HG03469 (cell line): Measurements from ENCODE around the gene MELTF.

ENCODE experiments used
- ATAC-seq: cut with Tn5 transposase; IDR thresholded peaks from one replicate; pipeline ENCODE4 v1.9.1; 2021; ENCODE audit warnings: mild to moderate bottlenecking, moderate library complexity, moderate number of reproducible peaks; ENCODE audit not compliant: unreplicated experiment

Gene MELTF

DNA sequence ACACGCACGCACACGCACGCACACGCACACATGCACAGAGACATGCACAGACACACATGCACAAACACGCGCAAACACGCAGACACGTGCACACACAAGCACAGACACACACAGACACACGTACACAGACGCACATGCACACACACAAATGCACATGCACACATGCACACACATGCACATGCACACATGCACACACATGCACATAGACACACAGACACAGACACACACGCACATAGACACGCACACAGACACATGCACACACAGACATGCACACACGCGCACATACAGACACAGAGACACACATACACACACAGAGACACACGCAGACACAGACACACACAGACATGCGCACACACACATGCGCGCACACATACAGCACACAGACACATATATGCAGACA is 34.6 kb downstream of the MELTF start:
- ATAC-seq: no peak

DNA sequence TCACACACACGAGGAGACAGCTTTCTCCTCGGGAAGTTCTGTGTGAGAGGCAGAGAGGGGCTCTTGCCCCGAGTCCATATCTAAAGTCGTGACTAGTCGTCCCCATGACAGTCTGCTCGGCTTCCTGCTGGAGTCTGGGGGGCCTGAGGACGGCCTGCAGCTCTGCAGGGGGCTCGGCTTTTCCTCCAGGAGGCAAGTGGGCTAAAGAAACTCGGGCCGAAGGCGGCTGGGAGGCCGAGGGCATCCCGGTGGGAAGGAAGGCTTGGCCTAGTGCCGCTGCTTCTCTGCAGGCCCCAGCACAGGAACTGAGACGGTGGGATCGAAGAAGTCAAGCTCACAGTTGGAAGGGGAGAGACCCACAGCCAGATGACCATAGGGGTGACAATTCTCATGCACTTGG is 35.6 kb downstream of the MELTF start:
- ATAC-seq: no peak

DNA sequence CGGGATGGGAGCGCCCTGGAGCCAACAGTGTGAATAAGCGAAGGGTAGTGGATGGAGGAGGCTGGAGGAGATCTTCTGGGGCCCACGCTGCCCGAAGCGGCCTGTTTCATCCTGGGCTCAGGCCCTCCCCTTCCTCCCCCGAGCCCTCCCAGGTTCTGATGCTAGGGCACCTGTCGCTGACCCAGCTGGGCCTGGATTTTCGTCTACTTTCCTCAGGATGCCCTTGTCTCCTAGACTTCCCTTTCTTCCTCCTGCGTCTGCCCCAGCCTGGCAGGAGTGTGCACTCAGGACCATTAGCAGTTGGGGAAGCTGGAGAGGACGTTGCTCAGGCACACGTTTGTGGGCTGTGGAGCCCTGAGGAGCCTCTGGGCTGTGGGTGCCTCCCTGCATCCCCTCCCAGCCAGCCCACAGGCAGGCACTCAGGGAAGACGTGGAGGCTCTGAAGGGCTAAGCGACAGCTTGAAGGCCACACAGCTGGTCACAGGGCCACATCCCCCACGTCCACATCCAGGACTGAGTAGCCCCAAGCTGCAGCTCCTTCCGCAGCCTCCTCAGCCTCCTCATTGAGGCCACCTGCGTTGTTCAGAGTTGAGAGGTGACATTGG is 37.1 kb downstream of the MELTF start:
- no peak for ATAC-seq

DNA sequence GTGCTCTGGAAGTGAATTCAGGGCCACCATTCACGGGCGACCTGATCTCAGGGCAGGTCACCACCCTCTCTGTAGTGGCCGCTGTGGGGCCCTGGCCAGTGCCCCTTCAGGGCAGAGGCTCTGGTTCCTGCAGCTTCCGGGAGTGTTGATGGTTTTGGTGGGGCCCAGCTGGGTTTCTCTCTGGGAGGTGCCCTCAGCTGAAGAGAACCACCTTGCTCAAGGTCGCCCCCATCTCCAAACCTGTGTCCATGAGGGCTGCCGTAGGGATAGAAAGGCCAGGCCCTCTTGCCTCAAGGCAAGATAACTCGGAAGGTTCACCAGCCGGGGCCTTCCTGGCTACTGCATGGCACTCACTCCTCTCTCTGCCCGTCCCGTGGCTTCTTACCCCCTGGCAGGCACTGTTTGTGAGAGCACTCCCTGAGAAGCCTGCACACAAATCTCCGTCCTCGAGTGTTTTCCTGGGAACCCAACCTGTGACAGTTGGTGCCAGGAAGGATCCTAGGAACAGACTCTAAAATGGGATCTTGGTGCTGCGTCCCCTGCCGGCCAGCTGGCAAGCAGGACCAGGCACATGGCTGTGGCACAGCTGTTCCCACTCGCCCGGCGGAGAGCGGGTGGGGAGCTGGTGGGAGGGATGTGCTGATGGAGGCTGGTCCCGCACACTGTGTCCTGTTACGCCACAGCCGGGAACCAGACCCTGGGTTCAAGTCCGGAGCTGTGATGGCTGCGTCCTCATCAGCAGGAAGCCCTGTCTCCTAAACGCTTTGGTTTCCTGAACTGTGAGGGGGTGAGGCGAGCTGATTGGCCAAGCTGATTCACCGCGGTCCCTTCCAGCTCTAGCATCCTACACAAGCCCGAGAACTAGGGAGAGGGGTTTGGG is 37.8 kb downstream of the MELTF start:
- no peak for ATAC-seq

DNA sequence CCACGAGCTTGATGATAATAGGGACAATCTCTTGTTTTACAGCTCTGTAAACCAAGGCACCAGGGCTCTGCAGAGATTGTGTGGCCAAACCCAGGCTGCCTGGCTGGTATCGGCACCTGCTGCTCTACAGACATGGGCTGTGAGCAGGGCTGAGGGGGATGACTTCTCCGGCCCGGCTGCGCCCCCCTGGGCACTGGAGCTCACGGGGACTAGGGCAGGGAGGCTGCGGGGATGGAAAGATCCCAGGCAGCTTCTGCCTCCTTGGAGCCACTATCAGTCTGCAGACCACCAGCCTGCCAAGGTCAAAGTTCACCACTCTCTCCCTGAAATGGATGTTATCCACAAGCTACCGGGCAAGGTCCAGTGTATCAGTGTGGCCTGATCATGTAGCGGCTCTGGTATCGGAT is 39.0 kb downstream of the MELTF start:
- ATAC-seq: no peak

DNA sequence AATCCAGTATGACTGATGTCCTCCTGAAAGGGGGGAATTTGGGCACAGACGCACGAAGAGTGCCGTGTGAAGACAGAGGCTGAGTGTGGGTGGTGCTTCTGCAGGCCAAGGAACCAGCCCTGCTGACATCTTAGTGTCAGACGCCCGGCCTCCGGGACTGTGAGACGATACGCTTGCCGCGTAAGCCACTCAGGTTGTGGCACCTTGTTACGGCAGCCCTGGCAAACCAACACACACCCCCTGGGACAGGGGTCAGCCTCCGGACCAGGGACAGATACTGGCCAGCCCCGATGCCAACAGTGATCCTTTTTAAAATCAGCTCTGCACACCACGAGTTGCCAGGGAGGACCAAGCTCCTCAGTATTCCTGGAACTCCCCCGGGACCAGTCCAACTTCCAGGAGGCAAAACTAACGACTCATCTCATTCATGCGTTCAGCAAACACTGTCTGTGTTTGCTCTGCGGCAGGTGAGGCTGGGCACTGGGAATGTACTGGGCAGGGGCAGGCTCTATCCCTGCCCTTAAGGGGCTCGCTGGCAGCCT is 39.8 kb downstream of the MELTF start:
- ATAC-seq: no peak

DNA sequence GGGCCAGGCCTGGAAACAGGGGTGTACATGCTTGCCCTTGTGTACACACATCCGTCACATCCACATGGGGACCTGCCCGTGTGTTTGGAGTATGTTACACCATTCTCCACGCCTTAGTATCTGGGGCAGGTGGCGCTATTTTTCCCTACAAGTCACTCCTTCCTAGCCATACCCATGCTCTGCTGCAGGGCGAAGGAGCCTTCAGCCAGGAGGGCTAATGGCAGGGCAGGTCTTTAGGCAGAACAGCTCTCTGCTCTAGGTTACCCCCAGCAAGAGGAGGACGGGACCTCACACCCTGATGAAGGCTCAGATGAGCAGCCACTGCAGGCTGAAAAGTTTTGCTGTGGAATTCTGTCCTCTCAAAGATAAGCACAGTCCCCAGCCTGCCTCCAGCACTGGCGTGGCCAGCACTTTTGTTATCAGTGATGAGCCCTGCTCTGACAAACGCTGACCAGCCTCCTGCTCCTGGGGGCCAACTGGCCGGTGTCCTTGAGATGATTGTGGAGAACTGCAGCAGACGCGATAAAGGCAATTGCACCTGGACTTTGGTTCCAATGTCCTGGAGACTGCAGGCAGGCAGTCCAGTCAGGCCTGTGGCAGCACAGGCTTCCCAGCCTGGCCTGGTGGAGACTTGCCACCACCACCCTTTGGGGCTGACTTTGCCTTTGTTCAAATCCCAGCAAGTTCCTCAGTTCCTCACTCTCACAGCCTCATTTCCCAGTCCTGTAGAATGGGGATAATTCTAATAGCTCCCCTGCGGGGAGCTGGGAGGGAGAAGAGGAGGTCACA is 41.2 kb downstream of the MELTF start:
- ATAC-seq: no peak

DNA sequence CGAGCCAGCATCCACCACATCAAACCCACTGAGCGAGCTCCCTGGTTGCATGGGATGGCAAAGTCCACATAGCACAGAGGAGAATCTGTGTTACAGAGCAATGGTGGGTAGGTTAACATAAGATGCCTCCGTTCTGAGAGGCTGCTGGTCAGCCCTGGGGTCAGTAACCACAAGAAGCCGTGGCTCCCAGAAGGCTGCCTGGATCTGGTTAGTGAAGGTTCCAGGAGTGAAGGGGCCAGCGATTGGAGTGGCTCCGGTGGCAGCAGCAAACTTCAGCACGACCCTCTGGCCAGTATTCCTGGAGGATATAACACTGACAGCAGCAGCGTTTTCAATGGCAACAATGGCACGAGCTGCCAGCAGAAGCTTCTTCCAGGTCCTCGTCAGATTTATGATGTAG is 42.6 kb downstream of the MELTF start:
- no peak for ATAC-seq

DNA sequence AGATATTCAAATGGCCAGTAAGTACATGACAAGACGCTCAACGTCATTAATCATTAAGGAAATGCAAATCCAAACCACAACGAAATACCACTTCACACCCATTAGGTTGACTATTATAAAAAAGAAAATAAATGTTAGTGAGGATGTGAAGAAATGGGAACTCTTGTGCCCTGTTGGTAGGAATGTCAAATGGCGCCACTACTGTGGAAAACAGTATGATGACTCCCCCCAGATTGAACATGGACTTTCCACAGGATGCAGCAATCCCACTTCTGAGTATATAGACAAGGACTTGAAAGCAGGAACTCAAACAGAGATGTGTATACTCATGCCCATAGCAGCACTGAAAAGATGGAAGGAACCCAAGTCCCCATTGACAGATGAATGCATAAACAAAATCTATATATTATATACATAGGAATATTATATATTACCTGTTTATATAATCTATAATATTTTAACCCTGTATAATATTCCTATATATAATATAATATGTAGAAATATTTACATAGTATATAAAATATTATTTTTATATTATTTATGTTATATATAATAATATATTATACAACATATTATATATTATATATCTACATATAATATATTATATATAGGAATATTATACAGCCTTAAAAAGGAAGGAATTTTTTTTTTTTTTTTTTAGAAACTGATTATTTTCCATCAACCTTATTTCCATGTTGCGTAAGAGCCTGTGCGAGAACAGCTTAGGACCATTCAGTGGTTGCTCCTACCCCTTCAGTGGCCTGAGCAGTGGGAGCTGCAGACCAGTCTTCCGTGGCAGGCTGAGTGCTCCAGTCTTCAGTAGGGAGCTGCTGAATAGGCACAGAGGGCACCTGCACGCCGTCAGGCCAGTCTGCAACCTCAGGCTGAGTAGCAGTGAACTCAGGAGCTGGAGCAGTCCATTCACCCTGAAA is 43.4 kb downstream of the MELTF start:
- ATAC-seq: no peak

DNA sequence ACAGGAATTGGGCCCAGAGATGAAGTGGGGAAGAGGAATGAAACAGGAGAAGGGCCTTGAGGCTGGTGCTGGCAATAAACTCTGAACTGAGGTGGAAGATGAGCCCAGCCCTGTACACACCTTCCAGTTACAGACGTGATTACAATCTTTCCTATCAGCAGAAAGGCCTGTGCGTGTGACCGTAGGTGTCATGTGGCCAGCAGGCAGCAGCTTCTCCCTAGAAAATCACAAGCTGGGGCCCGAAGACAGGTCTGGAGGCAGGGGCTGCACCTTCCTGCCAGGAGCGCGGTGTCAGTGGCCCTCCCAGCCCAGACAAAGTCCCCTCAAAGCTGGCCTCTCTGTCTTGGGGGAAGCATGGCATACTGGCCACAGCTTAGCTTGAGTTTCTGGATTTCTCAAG is 44.3 kb downstream of the MELTF start:
- ATAC-seq: no peak

DNA sequence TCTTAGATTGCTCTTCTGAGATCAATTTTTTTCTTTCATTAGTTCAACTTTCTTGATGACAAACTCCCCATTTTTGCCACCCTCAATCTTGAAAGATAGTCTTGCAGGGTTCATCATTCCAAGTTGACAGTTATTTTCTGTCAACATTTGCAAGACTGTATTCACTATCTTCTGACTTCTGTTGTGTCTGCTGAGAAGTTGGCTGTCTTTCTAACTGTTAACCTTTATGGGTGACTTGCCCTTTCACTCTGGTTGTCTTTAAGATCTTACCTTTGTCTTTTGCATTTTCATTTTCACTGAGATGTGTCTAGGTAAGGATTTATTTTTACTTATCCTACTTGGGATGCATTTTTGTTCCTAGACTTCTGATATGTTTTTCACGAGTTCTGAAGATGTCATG is 46.4 kb downstream of the MELTF start:
- ATAC-seq: no peak

DNA sequence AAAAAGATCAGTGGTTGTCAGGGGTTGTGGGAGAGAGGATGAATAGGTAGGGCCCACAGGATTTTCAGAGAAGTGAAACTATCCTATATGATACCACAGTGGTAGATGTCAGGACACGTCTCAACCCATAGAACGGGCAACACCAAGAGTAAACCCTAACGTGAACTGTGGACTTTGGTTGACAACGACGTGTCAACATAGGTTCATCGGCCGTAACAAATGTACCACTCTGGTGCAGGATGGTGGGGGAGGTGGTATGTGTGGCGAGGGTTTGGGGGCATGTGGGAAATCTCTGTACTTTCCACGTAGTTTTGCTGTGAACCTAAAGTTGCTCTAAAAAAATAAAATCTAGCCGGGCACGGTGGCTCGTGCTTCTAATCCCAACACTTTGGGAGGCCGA is 48.0 kb downstream of the MELTF start:
- ATAC-seq: no peak

DNA sequence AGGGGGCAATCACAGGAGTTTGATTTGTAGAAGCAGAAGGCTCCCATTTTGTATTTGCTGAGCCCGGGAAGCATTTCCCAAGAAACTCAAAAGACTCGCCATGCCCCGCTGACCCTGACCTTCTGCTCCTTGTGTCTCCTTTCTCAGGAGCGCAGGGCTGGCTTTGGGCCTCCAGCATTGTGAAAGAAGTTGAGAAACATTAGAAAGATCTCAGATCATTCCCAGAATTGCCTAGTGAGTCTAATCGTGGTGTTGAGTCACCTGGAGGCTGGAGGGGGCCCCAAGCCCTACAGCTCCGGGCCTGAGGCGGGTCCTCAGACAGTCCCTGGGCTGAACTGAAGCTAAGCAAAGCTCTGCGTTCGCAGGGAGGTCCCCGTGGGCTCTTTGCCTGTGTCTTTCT is 50.1 kb downstream of the MELTF start:
- ATAC-seq: no peak

DNA sequence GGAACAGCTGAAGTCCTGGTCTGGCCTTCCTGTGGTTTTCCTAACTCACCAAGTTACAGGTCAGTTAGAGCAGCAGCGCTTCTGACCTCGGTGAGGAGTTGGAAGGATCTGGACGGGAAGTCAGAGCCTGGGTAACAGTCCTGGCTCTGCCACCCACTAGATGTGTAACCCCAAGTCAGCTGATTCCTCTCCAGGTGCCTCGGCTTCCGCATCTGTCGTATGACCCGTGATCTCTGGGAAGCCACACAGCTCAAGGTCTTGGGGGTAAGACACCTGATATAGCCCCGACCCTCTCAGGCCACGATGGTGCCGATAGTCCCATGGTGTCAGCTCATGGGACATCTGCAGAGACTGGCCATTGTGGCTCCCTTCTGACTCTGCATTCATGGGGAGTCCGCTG is 52.7 kb downstream of the MELTF start:
- no peak for ATAC-seq

DNA sequence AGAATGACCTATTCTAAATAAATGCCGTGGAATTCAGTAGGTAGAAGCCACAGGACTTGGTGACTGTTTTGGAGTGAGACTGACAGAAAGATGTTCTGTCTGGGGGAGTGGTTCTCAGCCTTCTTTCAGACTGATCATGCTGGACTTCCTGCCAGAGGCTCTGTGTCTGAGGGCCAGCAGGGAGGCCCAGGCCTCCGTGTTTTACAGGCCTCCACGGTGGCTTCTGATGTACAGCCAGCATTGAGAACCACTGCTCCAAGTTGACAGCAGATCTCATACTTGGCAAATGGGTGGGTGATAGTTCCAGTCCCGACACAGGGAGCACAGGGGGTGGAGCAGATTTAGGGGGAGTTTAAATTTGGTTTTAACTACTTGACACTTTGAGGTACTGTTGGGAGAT is 54.3 kb downstream of the MELTF start:
- ATAC-seq: no peak

DNA sequence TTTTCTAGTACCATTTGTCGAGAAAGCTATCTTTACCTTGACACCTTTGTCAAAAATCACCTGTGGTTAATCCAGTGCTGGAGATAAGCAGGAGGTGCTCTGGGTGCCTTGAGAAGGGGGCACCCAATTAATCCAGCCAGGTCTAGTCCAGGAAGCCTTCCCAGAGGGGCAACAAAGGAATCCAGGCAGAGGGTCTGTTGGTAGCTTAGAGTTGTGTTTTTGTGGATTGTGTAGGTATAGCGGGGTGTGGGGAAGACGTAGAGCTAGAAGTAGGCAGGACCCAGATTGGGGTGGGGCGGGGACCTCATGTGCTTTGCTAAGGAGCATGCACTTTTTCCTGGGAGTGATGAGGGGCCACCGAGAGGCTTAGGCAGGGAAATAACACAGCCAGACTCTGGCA is 55.0 kb downstream of the MELTF start:
- no peak for ATAC-seq

DNA sequence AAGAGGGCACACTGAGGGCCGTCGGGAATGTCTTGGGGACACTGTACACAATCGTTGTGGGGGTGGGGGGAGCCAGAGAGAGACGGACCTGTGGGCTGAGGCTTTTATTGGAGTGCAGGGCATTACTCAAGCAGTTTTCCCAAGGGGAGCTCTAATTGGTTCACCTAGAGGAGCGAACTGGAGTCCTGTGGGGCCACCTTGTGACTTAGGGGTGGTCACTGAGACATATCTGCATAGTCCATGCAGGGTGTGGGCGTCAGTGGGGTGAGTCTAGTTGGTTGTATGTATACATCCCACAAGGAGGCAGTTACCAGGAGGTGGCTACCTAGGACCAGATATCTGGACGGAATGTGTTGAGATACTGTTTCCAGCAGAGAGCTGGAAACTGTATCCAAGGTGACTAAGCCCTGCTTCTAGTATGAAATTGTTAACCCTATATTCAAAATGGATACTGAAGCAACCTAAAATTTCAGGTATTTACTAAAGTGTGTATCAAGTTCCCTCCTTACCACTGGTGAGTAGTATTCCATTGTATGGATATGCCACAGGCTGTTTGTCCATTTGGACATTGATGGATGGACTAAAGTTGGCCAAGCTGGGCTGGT is 58.4 kb downstream of the MELTF start:
- no peak for ATAC-seq

DNA sequence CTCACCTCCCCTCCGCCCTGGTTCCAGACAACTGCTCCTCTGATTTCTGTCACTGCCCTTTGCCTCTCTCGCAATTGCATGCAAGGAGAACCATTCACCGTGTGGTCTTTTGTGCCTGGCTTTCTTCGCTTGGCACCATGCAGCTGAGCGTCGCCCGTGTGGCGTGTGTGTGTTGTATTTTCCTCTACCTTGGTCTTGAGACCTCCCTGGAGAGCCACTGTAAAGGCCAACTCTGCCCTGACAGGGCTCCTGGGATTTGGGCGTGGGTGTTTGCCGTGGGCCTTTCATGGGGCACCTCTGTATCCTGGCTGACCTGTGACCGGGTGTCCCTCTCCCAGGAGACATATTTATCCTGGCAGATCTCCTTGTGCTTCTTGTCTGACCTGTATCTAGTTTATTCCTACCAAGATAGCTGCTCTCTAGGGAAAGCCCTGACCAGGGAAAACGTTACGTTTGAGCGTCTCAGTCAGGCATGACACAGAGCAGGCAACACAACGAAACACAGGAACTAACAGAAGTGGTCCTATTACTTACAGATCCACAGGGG is 59.0 kb downstream of the MELTF start:
- ATAC-seq: no peak

DNA sequence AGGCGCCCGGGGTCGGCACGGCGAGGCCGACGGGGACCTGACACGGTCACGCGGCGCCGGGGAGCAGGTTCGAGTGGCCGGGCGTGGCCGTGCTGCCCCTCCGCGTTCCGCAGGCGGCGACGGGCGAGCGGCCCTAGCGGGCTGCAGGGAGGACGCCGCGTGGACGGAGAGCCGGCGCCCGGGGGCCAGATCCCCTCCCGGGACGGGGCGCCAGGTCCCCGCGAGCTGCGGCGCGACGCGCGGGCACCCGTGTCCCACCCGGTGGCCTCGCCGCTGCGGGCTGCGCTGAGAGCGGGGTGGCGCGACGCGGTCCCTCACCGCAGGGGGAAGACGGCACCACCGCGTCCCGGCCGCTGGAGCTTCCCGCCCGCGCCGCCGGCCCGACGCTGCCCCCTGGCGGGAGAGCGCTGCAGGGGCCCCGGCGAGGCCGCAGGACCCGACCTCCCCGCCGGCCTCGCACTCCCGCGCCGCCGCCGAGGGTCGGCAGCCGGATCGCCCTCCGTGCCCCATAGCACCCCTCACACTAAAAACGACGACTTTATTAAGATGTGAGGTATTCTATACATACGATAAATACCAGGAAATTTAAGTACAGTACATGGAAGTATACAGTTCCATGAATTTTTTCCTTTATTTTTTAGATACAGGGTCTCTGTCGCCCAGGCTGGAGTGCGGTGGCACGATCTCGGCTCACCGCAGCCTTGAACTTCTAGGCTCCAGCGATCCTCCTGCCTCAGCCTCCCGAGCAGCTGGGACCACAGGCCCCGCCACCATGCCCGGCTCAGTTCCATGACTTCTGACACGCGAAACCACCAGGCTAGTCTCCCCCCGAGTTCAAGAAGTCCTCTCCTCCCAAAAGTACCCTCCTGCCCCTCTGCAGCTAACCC is 59.7 kb downstream of the MELTF start:
- ATAC-seq: no peak
